ENCODE results near the gene SYNE2. TPM values are rescaled to one million over a fixed set of nuclear protein-coding genes. Genes with fewer than 3 reads are reported as not detected.
A peak's percentile ranks its signal among the peaks of the same experiment; 100 is the strongest.
"Not testable (repeated sequence)": the region's sequence is repeated elsewhere in the genome, so short reads cannot be mapped to it uniquely, and the experiment has no call there.

SYNE2 gene
- total RNA-seq, 1 donor from 2014 or later, result 145 TPM

GRCh38 chr14:64209444-64210131 lies 356.8 kb downstream of the SYNE2 start:
- Histone ChIP-seq H3K27ac (peak overlapping the region; percentile 6), H3K36me3 (peaks cover 0 to 27% of the 10 kb centered on the region in 2 donors), H3K27me3 (no peaks in the 10 kb centered on the region), H3K9me3 (no peaks in the 10 kb centered on the region), H3K4me3 (no peak overlapping the region), H3K4me1 (no peaks in the 10 kb centered on the region)
- intact Hi-C loops (cut with DNase I), result no loop called here
- peak in 1 of 2 donors; percentile 72 for TF ChIP-seq POLR2AphosphoS5 (IDR thresholded peaks at IDR 0.05; ENCODE audit: insufficient read depth in 1 of 2, low read depth in 1 of 2)
- TF ChIP-seq POLR2A (IDR thresholded peaks at IDR 0.05), result no peak
- TF ChIP-seq CTCF (IDR thresholded peaks at IDR 0.05), result no peak
- no peak for DNase-seq (ENCODE audit: extremely low spot score in 2 of 2)

- peaks cover 0 to 33% of the 10 kb centered on the region in 2 donors for H3K36me3 ChIP-seq
- DNase-seq (ENCODE audit: extremely low spot score in 2 of 2), result no peak
- H3K9me3 ChIP-seq, result no peaks in the 10 kb centered on the region
- no peak overlapping the region for H3K4me3 ChIP-seq
- no peaks in the 10 kb centered on the region for H3K4me1 ChIP-seq
- H3K27ac ChIP-seq, result no peak overlapping the region
- no peaks in the 10 kb centered on the region for H3K27me3 ChIP-seq
- intact Hi-C loops (cut with DNase I), result no loop called here
- TF ChIP-seq POLR2AphosphoS5 (IDR thresholded peaks at IDR 0.05; ENCODE audit: insufficient read depth in 1 of 2, low read depth in 1 of 2), result no peak
- TF ChIP-seq CTCF (IDR thresholded peaks at IDR 0.05), result no peak
- TF ChIP-seq POLR2A (IDR thresholded peaks at IDR 0.05), result no peak
Observed at GRCh38 chr14:64210216-64210615, 357.4 kb downstream of the SYNE2 start.

- intact Hi-C loops (cut with DNase I); H3K27me3 ChIP-seq; H3K9me3 ChIP-seq; H3K4me1 ChIP-seq; DNase-seq (ENCODE audit: extremely low spot score in 2 of 2); H3K27ac ChIP-seq; H3K4me3 ChIP-seq: not testable (repeated sequence)
- H3K36me3 ChIP-seq, result peaks cover 0 to 40% of the 10 kb centered on the region in 2 donors
Observed at GRCh38 chr14:64210912-64211311, 358.1 kb downstream of the SYNE2 start.

GRCh38 chr14:64212666-64213065 lies 359.9 kb downstream of the SYNE2 start:
- intact Hi-C loops (cut with DNase I), result no loop called here
- Histone ChIP-seq H3K36me3 (peaks cover 0 to 46% of the 10 kb centered on the region in 2 donors), H3K4me3 (no peak overlapping the region), H3K9me3 (no peaks in the 10 kb centered on the region), H3K4me1 (no peaks in the 10 kb centered on the region), H3K27me3 (no peaks in the 10 kb centered on the region), H3K27ac (no peak overlapping the region)
- TF ChIP-seq POLR2AphosphoS5 (IDR thresholded peaks at IDR 0.05; ENCODE audit: insufficient read depth in 1 of 2, low read depth in 1 of 2) (no peak), CTCF (IDR thresholded peaks at IDR 0.05) (no peak), POLR2A (IDR thresholded peaks at IDR 0.05) (no peak)
- no peak for DNase-seq (ENCODE audit: extremely low spot score in 2 of 2)

GRCh38 chr14:64213086-64213485 lies 360.3 kb downstream of the SYNE2 start:
- Histone ChIP-seq H3K36me3 (peaks cover 0 to 46% of the 10 kb centered on the region in 2 donors), H3K4me3 (no peak overlapping the region), H3K27ac (no peak overlapping the region), H3K27me3 (no peaks in the 10 kb centered on the region), H3K4me1 (no peaks in the 10 kb centered on the region), H3K9me3 (no peaks in the 10 kb centered on the region)
- no peak for DNase-seq (ENCODE audit: extremely low spot score in 2 of 2)
- intact Hi-C loops (cut with DNase I), result no loop called here
- TF ChIP-seq CTCF (IDR thresholded peaks at IDR 0.05) (no peak), POLR2A (IDR thresholded peaks at IDR 0.05) (no peak), POLR2AphosphoS5 (IDR thresholded peaks at IDR 0.05; ENCODE audit: insufficient read depth in 1 of 2, low read depth in 1 of 2) (no peak)

Measured in vagina (tissue), 2 donors.